H1 (cell line): ENCODE measurements around the gene OLR1. TPM values are rescaled to one million over a fixed set of nuclear protein-coding genes. Genes with fewer than 3 reads are reported as not detected.

Experiments
- CTCF ChIA-PET: fragments of 300-600 bp; sonication (Branson Sonifier 250); formaldehyde crosslinking; loops from one replicate; lab custom pipeline; 2021; ENCODE audit not compliant: partially characterized antibody; lab: Charles Lee
- POLR2A ChIA-PET: fragments of 300-600 bp; sonication (Branson Sonifier 250); formaldehyde crosslinking; loops from one replicate; lab custom pipeline; 2021; ENCODE audit warnings: inconsistent platforms; ENCODE audit not compliant: partially characterized antibody; lab: Charles Lee
- DNase-seq, 2 experiments: peaks; one replicate each; pipeline versions ENCODE4 v3.0.0 to v3.0.0-alpha.2; 2010 to 2022; ENCODE audit warnings: low spot score in 2 of 2, low read depth in 1 of 2, mixed read lengths in 1 of 2
- FAIRE-seq: peaks from 2 replicates; lab custom pipeline; 2011; peaks lifted over from hg19 to GRCh38; lab: Jason Lieb, UNC
- H2AFZ ChIP-seq: 2 replicates; pipeline ENCODE4 v1.8.1; 2012; ENCODE audit warnings: low read length, inconsistent platforms
- H2AK5ac ChIP-seq: 2 replicates; pipeline ENCODE4 v1.6.1; 2013; ENCODE audit warnings: low read depth, low read length
- H2BK120ac ChIP-seq: replicated peaks from 2 replicates; pipeline ENCODE3; 2013; ENCODE audit warnings: low read depth, low read length, inconsistent platforms
- H2BK12ac ChIP-seq: 2 replicates; pipeline ENCODE4 v1.6.1; 2013; ENCODE audit warnings: low read depth, low read length
- H2BK15ac ChIP-seq: 2 replicates; pipeline ENCODE4 v1.6.1; 2013; ENCODE audit warnings: low read length
- H2BK20ac ChIP-seq: 2 replicates; pipeline ENCODE4 v1.6.1; 2013; ENCODE audit warnings: low read length
- H2BK5ac ChIP-seq: 2 replicates; pipeline ENCODE4 v1.6.1; 2013; ENCODE audit warnings: low read depth, low read length
- H3K14ac ChIP-seq: 2 replicates; pipeline ENCODE4 v1.6.1; 2013; ENCODE audit warnings: inconsistent platforms; ENCODE audit not compliant: insufficient read length
- H3K18ac ChIP-seq: 2 replicates; pipeline ENCODE4 v1.6.1; 2013; ENCODE audit warnings: low read length; ENCODE audit errors: extremely low read depth
- H3K23ac ChIP-seq: 2 replicates; pipeline ENCODE4 v1.6.1; 2013; ENCODE audit warnings: inconsistent platforms; ENCODE audit not compliant: insufficient read length
- H3K23me2 ChIP-seq: 2 replicates; pipeline ENCODE4 v1.6.1; 2013; ENCODE audit warnings: low read depth, low read length
- H3K27ac ChIP-seq: 2 replicates; pipeline ENCODE4 v1.6.1; 2011; ENCODE audit warnings: low read depth, low read length, inconsistent platforms
- H3K27me3 ChIP-seq, 4 experiments: replicated peaks in 1 of 4; 1 replicate in 1 of 4; 2 replicates in 3 of 4; pipeline versions ENCODE4 v1.6.1 to v1.8.1; 2011 to 2013; ENCODE audit warnings: low read length in 3 of 4, mild to moderate bottlenecking in 3 of 4, inconsistent platforms in 2 of 4, mixed read lengths in 2 of 4, moderate library complexity in 1 of 4; ENCODE audit not compliant: control insufficient read depth in 3 of 4, insufficient read depth in 3 of 4; ENCODE audit errors: extremely low read depth in 1 of 4
- H3K36me3 ChIP-seq, 4 experiments: 2 replicates each; pipeline versions ENCODE4 v1.6.1 to v1.8.1; 2011 to 2013; ENCODE audit warnings: mild to moderate bottlenecking in 4 of 4, low read length in 3 of 4, moderate library complexity in 2 of 4, control low read depth in 1 of 4, inconsistent platforms in 1 of 4; ENCODE audit not compliant: insufficient read depth in 4 of 4, control insufficient read depth in 2 of 4
- H3K4ac ChIP-seq: replicated peaks from 2 replicates; pipeline ENCODE3; 2013; ENCODE audit warnings: low read length, low read depth, mixed read lengths, inconsistent platforms; ENCODE audit not compliant: insufficient read length
- H3K4me1 ChIP-seq, 4 experiments: replicated peaks in 1 of 4; 1 replicate in 1 of 4; 2 replicates in 3 of 4; pipeline versions ENCODE4 v1.6.1 to v1.8.1; 2011 to 2013; ENCODE audit warnings: low read length in 3 of 4, inconsistent platforms in 2 of 4, mixed read lengths in 1 of 4; ENCODE audit not compliant: insufficient read depth in 4 of 4, control insufficient read depth in 3 of 4
- H3K4me2 ChIP-seq, 2 experiments: 2 replicates each; pipeline versions ENCODE4 v1.6.1 to v1.8.1; 2011 to 2013; ENCODE audit warnings: low read depth in 2 of 2, low read length in 2 of 2, control low read depth in 1 of 2, inconsistent platforms in 1 of 2, mild to moderate bottlenecking in 1 of 2; ENCODE audit not compliant: insufficient read depth in 1 of 2
- H3K4me3 ChIP-seq, 4 experiments: fragments of 200-600, 300-600 bp in 1 of 4; sonication (generic), shearing (Covaris generic), sonication (Bioruptor Twin) in 1 of 4; 2 replicates each; pipeline versions ENCODE4 v1.5.1 to v1.8.1; 2011 to 2016; ENCODE audit warnings: low read length in 4 of 4, low read depth in 3 of 4, control low read depth in 2 of 4, inconsistent platforms in 2 of 4, mild to moderate bottlenecking in 2 of 4, mixed read lengths in 1 of 4, moderate library complexity in 1 of 4; ENCODE audit not compliant: insufficient read depth in 2 of 4; ENCODE audit errors: extremely low read depth in 1 of 4
- H3K56ac ChIP-seq: replicated peaks from 2 replicates; pipeline ENCODE3; 2013; ENCODE audit warnings: low read depth, mild to moderate bottlenecking, mixed read lengths, low read length, inconsistent platforms; ENCODE audit not compliant: insufficient read length
- H3K79me1 ChIP-seq: 2 replicates; pipeline ENCODE4 v1.6.1; 2013; ENCODE audit warnings: low read depth, low read length, control low read depth
- H3K79me2 ChIP-seq, 2 experiments: 2 replicates each; pipeline versions ENCODE4 v1.6.1 to v1.8.1; 2012 to 2013; ENCODE audit warnings: low read length in 2 of 2, mild to moderate bottlenecking in 2 of 2, inconsistent platforms in 1 of 2; ENCODE audit not compliant: insufficient read depth in 2 of 2, control insufficient read depth in 1 of 2
- H3K9ac ChIP-seq, 4 experiments: replicated peaks in 1 of 4; 1 replicate in 1 of 4; 2 replicates in 3 of 4; pipeline versions ENCODE4 v1.6.1 to v1.8.1; 2011 to 2013; ENCODE audit warnings: low read depth in 3 of 4, low read length in 3 of 4, control low read depth in 2 of 4, mild to moderate bottlenecking in 2 of 4, moderate library complexity in 2 of 4, inconsistent platforms in 1 of 4; ENCODE audit errors: extremely low read depth in 1 of 4
- H3K9me3 ChIP-seq, 2 experiments: 2 replicates each; pipeline versions ENCODE4 v1.6.1 to v1.8.1; 2012 to 2013; ENCODE audit warnings: mild to moderate bottlenecking in 2 of 2, moderate library complexity in 2 of 2, control low read depth in 1 of 2, inconsistent platforms in 1 of 2, low read depth in 1 of 2, low read length in 1 of 2, mixed read lengths in 1 of 2; ENCODE audit not compliant: insufficient read depth in 2 of 2
- H4K20me1 ChIP-seq, 2 experiments: replicated peaks in 1 of 2; 2 replicates each; pipeline versions ENCODE3 to v1.8.1; 2011 to 2013; ENCODE audit warnings: inconsistent platforms in 2 of 2, low read length in 2 of 2, mild to moderate bottlenecking in 1 of 2; ENCODE audit not compliant: insufficient read depth in 2 of 2, control insufficient read depth in 1 of 2
- H4K5ac ChIP-seq: 2 replicates; pipeline ENCODE4 v1.6.1; 2013; ENCODE audit warnings: low read length, low read depth, mixed read lengths, inconsistent platforms; ENCODE audit not compliant: insufficient read length
- H4K8ac ChIP-seq: 2 replicates; pipeline ENCODE4 v1.8.0; 2013; ENCODE audit warnings: mild to moderate bottlenecking, moderate library complexity, low read length, inconsistent platforms; ENCODE audit not compliant: insufficient read depth; ENCODE audit errors: extremely low read depth
- H4K91ac ChIP-seq: replicated peaks from 2 replicates; pipeline ENCODE3; 2013; ENCODE audit warnings: low read length, mixed read lengths, inconsistent platforms; ENCODE audit not compliant: insufficient read length
- ASH2L ChIP-seq: fragments of 200-600, 300-600 bp; sonication (generic); IDR thresholded peaks from one replicate; pipeline ENCODE4 v1.7.1; 2017; ENCODE audit warnings: low read length
- EGR1 ChIP-seq: IDR thresholded peaks from 2 replicates; pipeline ENCODE4 v1.6.1; 2011; ENCODE audit warnings: low read depth, low read length, borderline replicate concordance
- GABPA ChIP-seq: IDR thresholded peaks from 2 replicates; pipeline ENCODE4 v1.6.1; 2011; ENCODE audit warnings: mild to moderate bottlenecking, low read length, moderate library complexity, borderline replicate concordance; ENCODE audit not compliant: insufficient read depth
- KDM1A ChIP-seq: fragments of 200-600, 300-600 bp; sonication (generic); IDR thresholded peaks from 2 replicates; pipeline ENCODE4 v1.7.1; 2016; ENCODE audit warnings: mild to moderate bottlenecking, low read length, borderline replicate concordance
- NRF1 ChIP-seq: IDR thresholded peaks from 2 replicates; pipeline ENCODE4 v1.6.1; 2011; ENCODE audit warnings: mild to moderate bottlenecking, low read depth, low read length, improper control_type of control experiment
- PHF8 ChIP-seq: fragments of 200-600 bp; sonication (generic); conservative IDR thresholded peaks from 2 replicates; pipeline ENCODE4 v1.7.1; 2012; ENCODE audit warnings: low read depth, mild to moderate bottlenecking, inconsistent platforms, low read length, moderate library complexity
- RBBP5 ChIP-seq: IDR thresholded peaks from 2 replicates; pipeline ENCODE4 v1.7.1; 2012; ENCODE audit warnings: low read depth, mild to moderate bottlenecking, inconsistent platforms, low read length, moderate library complexity, borderline replicate concordance
- WGBS, 2 experiments: shearing (Covaris generic) in 1 of 2; methylation state at CpG; one replicate each; pipeline versions ENCODE4 v1.1.6 to v1.1.7; 2013 to 2015; ENCODE audit warnings: low lambda C conversion rate in 2 of 2, mixed read lengths in 2 of 2, inconsistent platforms in 1 of 2, low coverage in 1 of 2, missing lambda C conversion rate in 1 of 2; ENCODE audit not compliant: insufficient replicate concordance in 2 of 2, insufficient coverage in 1 of 2, insufficient read length in 1 of 2; ENCODE audit errors: extremely low coverage in 1 of 2, missing lambda C conversion rate in 1 of 2; 5-methylcytosine and 5-hydroxymethylcytosine counted together
- polyA plus RNA-seq, 7 experiments: library from polyadenylated mRNA; depleted of rRNA in 3 of 7; stranded (reverse) in 5 of 7; unstranded in 2 of 7; fragments of >200 nt in 5 of 7; fragments of 200-250 nt in 2 of 7; gene quantifications; 1 replicate in 5 of 7; 2 replicates in 1 of 7; 4 replicates in 1 of 7; pipeline versions ENCODE4 v1.2.1 to v1.2.3, GENCODE V29; 2011 to 2013; ENCODE audit warnings: missing spikeins in 2 of 7, mixed read lengths in 2 of 7
- total RNA-seq: library from RNA; stranded (reverse); fragmentation: NEBNext Ultra II Directional; extraction: Animal tissue kit (Norgen Biotek cat#: 25700); gene quantifications from 2 replicates; pipeline ENCODE4 v1.2.1, GENCODE V29; 2021
- TF ChIP-seq, protein P1 (sequence below): IDR thresholded peaks from 2 replicates; pipeline ENCODE4 v1.6.1; 2011; ENCODE audit warnings: low read depth, mild to moderate bottlenecking, low read length; ENCODE audit not compliant: insufficient read depth

OLR1 gene
- total and polyA plus RNA-seq, 2 of the 8 experiments (the other 6 are each of a cell fraction or from before 2014, with no cell fraction given): not detected

DNA sequence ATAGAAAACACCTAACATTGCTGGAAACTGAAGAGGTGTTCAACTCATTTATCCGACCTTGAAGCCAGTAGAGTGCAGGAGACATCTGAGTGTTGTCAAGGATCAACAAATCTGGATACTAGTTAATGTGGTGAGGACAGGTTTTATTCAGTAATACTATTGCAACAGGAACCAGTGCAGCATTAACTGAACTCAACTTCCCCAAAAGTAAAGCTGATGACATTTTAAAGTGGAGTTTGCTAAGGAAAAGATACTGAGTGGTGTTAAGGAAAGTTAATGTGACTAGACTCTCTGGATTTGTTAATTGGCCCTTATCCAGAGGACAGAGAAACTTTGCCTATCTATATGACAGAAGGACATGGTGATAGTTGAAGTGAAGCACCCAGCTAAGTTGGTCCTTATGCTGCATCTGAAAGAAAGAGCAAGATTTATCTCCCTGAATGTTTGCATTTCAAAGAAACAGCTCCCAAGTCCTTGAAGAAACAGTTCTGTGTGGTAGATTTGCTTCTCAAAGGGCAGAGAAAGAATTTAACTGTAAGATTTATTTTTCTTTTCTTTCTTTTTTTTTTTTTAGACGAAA, 40.7 kb downstream of the OLR1 start:
- Histone ChIP-seq H2BK20ac (no peak overlapping the region; the same call in 1 of the 2 replicates), H4K5ac (no peak overlapping the region), H3K18ac (no peak overlapping the region), H3K14ac (no peak overlapping the region), H3K56ac (no peak overlapping the region), H3K23ac (no peak overlapping the region), H3K27me3 (no peaks in the 10 kb centered on the region), H2BK120ac (no peak overlapping the region), H3K4me3 (no peak overlapping the region), H3K9me3 (no peaks in the 10 kb centered on the region), H3K4ac (no peak overlapping the region), H3K23me2 (no peaks in the 10 kb centered on the region), H3K4me2 (no peak overlapping the region), H3K79me1 (no peaks in the 10 kb centered on the region), H3K79me2 (no peaks in the 10 kb centered on the region), H3K4me1 (peaks cover 0 to 11% (median 7%) of the 10 kb centered on the region in 4 experiments; a peak in 4 of 7 replicates), H2BK12ac (no peak overlapping the region), H3K27ac (no peak overlapping the region), H4K20me1 (no peaks in the 10 kb centered on the region), H2AK5ac (no peak overlapping the region), H2BK15ac (no peak overlapping the region), H3K36me3 (no peaks in the 10 kb centered on the region), H2BK5ac (no peak overlapping the region), H4K8ac (no peak overlapping the region), H3K9ac (no peak overlapping the region), H2AFZ (no peak overlapping the region; the same call in 1 of the 2 replicates), H4K91ac (no peak overlapping the region)
- FAIRE-seq: no peak
- WGBS, 2 experiments: 76% methylated on average over 2 of the region's 2 CpGs; no CpG with 5 or more reads in 1 of the 2 experiments
- POLR2A ChIA-PET: interaction anchor here (1.2 kb wide), 1 partner anchor 22 kb away, joined by 4 read pairs; no protein-coding TSS in a partner anchor
- CTCF ChIA-PET: interaction anchor here (0.8 to 2.6 kb wide), 8 partner anchors 9 to 380 kb away, joined by 3 to 14 read pairs (median 4); no protein-coding TSS in a partner anchor
- no peak for DNase-seq
- TF ChIP-seq RBBP5: no peak
- TF ChIP-seq GABPA: no peak
- no peak for TF ChIP-seq PHF8
- no peak for TF ChIP-seq EGR1
- TF ChIP-seq KDM1A: no peak
- TF ChIP-seq NRF1: no peak
- TF ChIP-seq, protein P1, sequence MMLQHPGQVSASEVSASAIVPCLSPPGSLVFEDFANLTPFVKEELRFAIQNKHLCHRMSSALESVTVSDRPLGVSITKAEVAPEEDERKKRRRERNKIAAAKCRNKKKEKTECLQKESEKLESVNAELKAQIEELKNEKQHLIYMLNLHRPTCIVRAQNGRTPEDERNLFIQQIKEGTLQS: no peak
- TF ChIP-seq ASH2L: no peak
